GM10266 (cell line): Measurements from ENCODE around the gene EPHB6.

Experiments used
- DNase-seq: peaks from one replicate; pipeline ENCODE4 v3.0.0; 2012; ENCODE audit errors: extremely low spot score
- CTCF ChIP-seq: IDR thresholded peaks from 2 replicates; pipeline ENCODE4 v1.5.1; 2012; ENCODE audit warnings: mild to moderate bottlenecking, low read depth; ENCODE audit not compliant: control insufficient read depth, insufficient read depth; ENCODE audit errors: missing control alignments

EPHB6 gene

DNA sequence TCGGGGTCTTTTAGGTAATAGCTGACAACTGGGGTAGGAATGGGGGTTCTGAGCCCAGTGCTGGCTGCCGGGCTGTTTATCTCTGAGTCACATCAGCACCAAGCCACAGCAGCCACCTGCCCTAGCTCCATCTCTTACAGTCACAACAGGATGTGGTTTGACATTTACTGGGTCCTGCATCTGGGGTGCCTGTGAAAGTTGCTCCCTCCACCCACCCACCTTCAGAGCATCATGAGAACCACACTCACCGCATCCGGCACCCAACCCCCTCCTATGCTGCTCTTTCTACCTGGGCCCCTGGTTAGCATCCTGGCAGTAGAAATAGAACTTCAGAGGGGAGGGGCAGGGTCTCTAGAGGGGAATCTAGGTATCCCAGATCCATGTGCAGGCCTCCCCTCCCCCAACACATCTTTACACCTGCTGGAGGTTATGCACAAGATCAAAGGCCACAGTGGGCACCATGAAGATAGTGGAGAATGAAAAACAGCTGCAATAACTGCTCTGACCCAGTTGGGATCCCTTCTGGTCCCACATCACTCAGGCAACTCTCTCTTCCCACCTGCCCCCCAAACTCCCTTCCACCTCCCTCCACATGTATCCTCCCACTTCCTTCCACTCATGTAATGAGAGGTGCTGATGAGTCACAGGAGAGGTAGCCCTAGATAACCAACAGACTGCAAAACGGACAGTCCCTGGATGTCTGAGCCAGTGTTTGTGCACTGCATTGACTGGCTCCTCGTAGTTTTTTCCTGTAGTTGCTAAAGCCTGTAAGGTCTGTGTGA, 45.9 kb upstream of the EPHB6 start:
- no peak for TF ChIP-seq CTCF
- DNase-seq = peak; percentile 80

GRCh38 chr7:142809671-142810070, 45.2 kb upstream of the EPHB6 start:
- no peak for DNase-seq
- no peak for TF ChIP-seq CTCF

- peak; percentile 71 for TF ChIP-seq CTCF
- no peak for DNase-seq
Measured at GRCh38 chr7:142811154-142811737, 43.6 kb upstream of the EPHB6 start.

- no peak for TF ChIP-seq CTCF
- DNase-seq = no peak
Measured at GRCh38 chr7:142812437-142813215, 42.2 kb upstream of the EPHB6 start.

- no peak for DNase-seq
Measured at GRCh38 chr7:142813226-142813625, 41.6 kb upstream of the EPHB6 start.

GRCh38 chr7:142813699-142814098, 41.2 kb upstream of the EPHB6 start:
- no peak for TF ChIP-seq CTCF
- no peak for DNase-seq

More at GRCh38 chr7:142813226-142813625, 41.6 kb upstream of the EPHB6 start:
- no peak for TF ChIP-seq CTCF

DNA sequence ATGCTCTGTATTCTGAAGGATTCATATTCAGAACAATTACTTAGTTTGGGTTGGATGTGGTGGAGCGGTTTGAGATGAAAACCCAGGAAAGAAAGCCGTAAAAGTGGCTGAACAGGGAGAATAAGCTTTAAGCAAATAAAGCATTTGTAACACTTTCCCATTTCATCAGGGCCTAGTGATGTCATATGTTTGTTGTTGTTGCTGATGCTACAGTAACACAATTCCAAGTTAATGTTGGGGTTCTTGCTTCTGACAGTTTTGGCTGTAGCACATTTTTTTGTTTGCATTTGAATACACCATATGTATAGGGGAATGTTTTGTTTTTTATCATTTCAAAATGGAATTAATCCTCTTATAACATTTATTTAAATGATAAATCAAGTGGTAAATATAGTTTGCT, 40.4 kb upstream of the EPHB6 start:
- no peak for TF ChIP-seq CTCF
- DNase-seq = no peak
